HepG2 (cell line): ENCODE results near the gene MAP3K2. TPM values are rescaled to one million over a fixed set of nuclear protein-coding genes. Genes with fewer than 3 reads are reported as not detected.

ENCODE experiments used
- CREB1 ChIP-seq, 2 experiments: fragments of 450-650 bp in 1 of 2; IDR thresholded peaks; 2 replicates each; pipeline ENCODE4 v1.6.1; 2016 to 2017; ENCODE audit warnings: control low read depth in 1 of 2, mild to moderate bottlenecking in 1 of 2, missing compliant biosample characterization in 1 of 2, missing genetic modification characterization in 1 of 2
- KIAA2018 ChIP-seq: sonication (generic); formaldehyde crosslinking; IDR thresholded peaks from 2 replicates; pipeline ENCODE4 v1.5.0; 2020; ENCODE audit warnings: mild to moderate bottlenecking, missing genetic modification reagents, borderline replicate concordance
- NCOA1 ChIP-seq: sonication (generic); formaldehyde crosslinking; IDR thresholded peaks from 2 replicates; pipeline ENCODE4 v1.9.0; 2021; ENCODE audit warnings: missing genetic modification reagents
- TARDBP ChIP-seq: sonication (generic); formaldehyde crosslinking; IDR thresholded peaks from 2 replicates; pipeline ENCODE4 v1.8.0; 2022; ENCODE audit warnings: mild to moderate bottlenecking, missing genetic modification reagents
- TFDP2 ChIP-seq: sonication (generic); formaldehyde crosslinking; IDR thresholded peaks from 2 replicates; pipeline ENCODE4 v1.4.0; 2020; ENCODE audit warnings: missing genetic modification reagents
- ZBTB38 ChIP-seq: sonication (generic); formaldehyde crosslinking; IDR thresholded peaks from 2 replicates; pipeline ENCODE4 v1.5.1; 2020; ENCODE audit warnings: mild to moderate bottlenecking, missing genetic modification reagents
- ZBTB7A ChIP-seq: sonication (generic); formaldehyde crosslinking; IDR thresholded peaks from 2 replicates; pipeline ENCODE4 v1.8.0; 2022; ENCODE audit warnings: mild to moderate bottlenecking, missing genetic modification reagents
- ZNF407 ChIP-seq: sonication (generic); formaldehyde crosslinking; IDR thresholded peaks from one replicate; pipeline ENCODE4 v1.5.1; 2020; ENCODE audit warnings: mild to moderate bottlenecking, missing genetic modification reagents; ENCODE audit errors: not compliant biosample characterization
- ZNF577 ChIP-seq: sonication (generic); formaldehyde crosslinking; IDR thresholded peaks from 2 replicates; pipeline ENCODE4 v1.4.0; 2020; ENCODE audit warnings: mild to moderate bottlenecking, low read depth, missing genetic modification reagents, borderline replicate concordance
- polyA plus RNA-seq, 8 experiments: library from polyadenylated mRNA; depleted of rRNA in 3 of 8; stranded (reverse) in 7 of 8; unstranded in 1 of 8; fragments of >200 nt; fragmentation: Illumina TruSeq in 4 of 8; extraction: Trizol in 4 of 8; gene quantifications; 2 replicates each; pipeline versions ENCODE4 v1.2.1 to v1.2.3, GENCODE V29; 2011 to 2016; ENCODE audit warnings: low read depth in 4 of 8, missing spikeins in 1 of 8, mixed read lengths in 1 of 8; ENCODE audit not compliant: insufficient read depth in 1 of 8
- total RNA-seq, 5 experiments: library from RNA; depleted of rRNA; stranded (reverse); fragments of >200 nt; fragmentation: Illumina TruSeq; extraction: Trizol; gene quantifications; 2 replicates each; pipeline ENCODE4 v1.2.3, GENCODE V29; 2016; ENCODE audit warnings: low read depth in 1 of 5

The MAP3K2 gene
- total and polyA plus RNA-seq, 2 of the 13 experiments (the other 11 are each of a cell fraction or from before 2014, with no cell fraction given), result 12.2 to 37.2 TPM

GRCh38 chr2:127410871-127411652 lies 23.3 kb upstream of the MAP3K2 start (continued):
- TF ChIP-seq KIAA2018, result no peak
- 0 out of 2 replicates have a peak, but pooled peaks have one; percentile 23 for TF ChIP-seq TFDP2 (CRISPR knock-in tag)
- no peak for TF ChIP-seq ZNF577 (CRISPR knock-in tag)
- no peak for TF ChIP-seq NCOA1
- TF ChIP-seq TARDBP (CRISPR knock-in tag), result no peak
- no peak for TF ChIP-seq ZBTB38 (CRISPR knock-in tag)
- TF ChIP-seq ZBTB7A, result no peak
- peak; percentile 72 for TF ChIP-seq CREB1 (IDR thresholded peaks at IDR 0.05)
- no peak; the same call in 1 of the 2 replicates for TF ChIP-seq CREB1 (CRISPR knock-in tag; IDR thresholded peaks at IDR 0.05)
- no peak for TF ChIP-seq ZNF407 (CRISPR knock-in tag)
